Smooth muscle cell (in vitro differentiated cells): ENCODE data around the gene PALMD. TPM values are rescaled to one million over a fixed set of nuclear protein-coding genes. Genes with fewer than 3 reads are reported as not detected.

Experiments used
- DNase-seq: peaks from one replicate; lab custom pipeline; 2025; ENCODE audit not compliant: unreplicated experiment; lab: John Stamatoyannopoulos, UW
- H2AFZ ChIP-seq: fragments of 200-600 bp; sonication (generic); 2 replicates; pipeline ENCODE4 v1.6.0; 2016; ENCODE audit warnings: antibody characterized with exemption, low read depth, mild to moderate bottlenecking
- H3F3A ChIP-seq: fragments of 200-600 bp; sonication (generic); 2 replicates; pipeline ENCODE4 v1.6.0; 2017; ENCODE audit warnings: antibody characterized with exemption, low read depth
- H3K27ac ChIP-seq: fragments of 200-600 bp; sonication (generic); 2 replicates; pipeline ENCODE4 v1.5.1; 2016; ENCODE audit warnings: low read depth, mild to moderate bottlenecking
- H3K27me3 ChIP-seq: fragments of 200-600 bp; sonication (generic); 2 replicates; pipeline ENCODE4 v1.6.1; 2016; ENCODE audit warnings: low read depth, mild to moderate bottlenecking
- H3K36me3 ChIP-seq: fragments of 200-600 bp; sonication (generic); 2 replicates; pipeline ENCODE4 v1.5.1; 2016; ENCODE audit warnings: low read depth
- H3K4me1 ChIP-seq: fragments of 200-600 bp; sonication (generic); 2 replicates; pipeline ENCODE4 v1.5.1; 2016; ENCODE audit warnings: low read depth
- H3K4me2 ChIP-seq: fragments of 200-600 bp; sonication (generic); 2 replicates; pipeline ENCODE4 v1.6.0; 2016; ENCODE audit warnings: mild to moderate bottlenecking
- H3K4me3 ChIP-seq: fragments of 200-600 bp; sonication (generic); 2 replicates; pipeline ENCODE4 v1.5.1; 2016; ENCODE audit warnings: mild to moderate bottlenecking
- H3K79me2 ChIP-seq: fragments of 200-600 bp; sonication (generic); 2 replicates; pipeline ENCODE4 v1.6.0; 2016; ENCODE audit warnings: low read depth, mild to moderate bottlenecking
- H3K9ac ChIP-seq: fragments of 200-600 bp; sonication (generic); 2 replicates; pipeline ENCODE4 v1.6.0; 2016; ENCODE audit warnings: low read depth
- H3K9me3 ChIP-seq: fragments of 200-600 bp; sonication (generic); replicated peaks from 2 replicates; pipeline ENCODE4 v1.5.1; 2016; ENCODE audit warnings: low read depth
- H4K20me1 ChIP-seq: fragments of 200-600 bp; sonication (generic); 2 replicates; pipeline ENCODE4 v1.6.0; 2016; ENCODE audit warnings: low read depth
- WGBS: methylation state at CpG from one replicate; pipeline ENCODE4 v1.1.7; 2016; ENCODE audit warnings: low lambda C conversion rate; 5-methylcytosine and 5-hydroxymethylcytosine counted together
- polyA plus RNA-seq: library from polyadenylated mRNA; unstranded; fragments of >200 nt; fragmentation: Nextera tagmentation; extraction: Ambion mirVana; gene quantifications from 2 replicates; pipeline ENCODE4 v1.2.1, GENCODE V29; 2016
- total RNA-seq: library from RNA; depleted of rRNA; stranded (reverse); fragments of >200 nt; gene quantifications from 2 replicates; pipeline ENCODE4 v1.2.3, GENCODE V29; 2014
- TF ChIP-seq, protein P1 (sequence below): fragments of 200-600 bp; sonication (generic); IDR thresholded peaks from 2 replicates; pipeline ENCODE4 v1.5.1; 2017; ENCODE audit warnings: borderline replicate concordance, mild to moderate bottlenecking, antibody characterized with exemption; ENCODE audit not compliant: insufficient read depth, poor library complexity, severe bottlenecking

Gene PALMD
- total and polyA plus RNA-seq, 2 experiments from 2014 or later, result 1.1 to 1.2 TPM

DNA sequence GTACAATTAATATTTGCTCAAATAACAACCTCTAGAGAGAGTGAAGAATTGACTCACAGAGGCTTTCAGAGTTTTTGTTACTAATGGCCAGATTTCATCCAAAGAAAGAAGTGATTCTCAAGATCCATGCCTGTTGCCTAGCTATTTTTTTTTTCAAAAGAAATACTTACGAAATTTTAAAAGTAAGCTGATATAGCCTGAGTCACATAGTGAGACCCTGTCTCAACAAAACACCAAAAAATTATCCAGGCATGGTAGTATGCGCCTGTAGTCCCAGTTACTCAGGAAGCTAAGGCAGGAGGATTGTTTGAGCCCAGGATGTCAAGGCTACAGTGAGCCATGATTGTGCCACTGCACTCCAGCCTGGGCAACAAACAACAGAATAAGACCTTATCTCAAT, 14.6 kb downstream of the PALMD start:
- Histone ChIP-seq H3F3A (no peaks in the 10 kb centered on the region), H3K36me3 (no peaks in the 10 kb centered on the region), H3K4me2 (no peak overlapping the region), H3K79me2 (no peaks in the 10 kb centered on the region), H3K9me3 (no peaks in the 10 kb centered on the region), H3K27ac (no peak overlapping the region), H4K20me1 (no peaks in the 10 kb centered on the region), H3K9ac (no peak overlapping the region), H3K4me1 (peaks cover 9% of the 10 kb centered on the region), H3K27me3 (no peaks in the 10 kb centered on the region), H2AFZ (no peak overlapping the region), H3K4me3 (no peak overlapping the region)
- TF ChIP-seq, protein P1, sequence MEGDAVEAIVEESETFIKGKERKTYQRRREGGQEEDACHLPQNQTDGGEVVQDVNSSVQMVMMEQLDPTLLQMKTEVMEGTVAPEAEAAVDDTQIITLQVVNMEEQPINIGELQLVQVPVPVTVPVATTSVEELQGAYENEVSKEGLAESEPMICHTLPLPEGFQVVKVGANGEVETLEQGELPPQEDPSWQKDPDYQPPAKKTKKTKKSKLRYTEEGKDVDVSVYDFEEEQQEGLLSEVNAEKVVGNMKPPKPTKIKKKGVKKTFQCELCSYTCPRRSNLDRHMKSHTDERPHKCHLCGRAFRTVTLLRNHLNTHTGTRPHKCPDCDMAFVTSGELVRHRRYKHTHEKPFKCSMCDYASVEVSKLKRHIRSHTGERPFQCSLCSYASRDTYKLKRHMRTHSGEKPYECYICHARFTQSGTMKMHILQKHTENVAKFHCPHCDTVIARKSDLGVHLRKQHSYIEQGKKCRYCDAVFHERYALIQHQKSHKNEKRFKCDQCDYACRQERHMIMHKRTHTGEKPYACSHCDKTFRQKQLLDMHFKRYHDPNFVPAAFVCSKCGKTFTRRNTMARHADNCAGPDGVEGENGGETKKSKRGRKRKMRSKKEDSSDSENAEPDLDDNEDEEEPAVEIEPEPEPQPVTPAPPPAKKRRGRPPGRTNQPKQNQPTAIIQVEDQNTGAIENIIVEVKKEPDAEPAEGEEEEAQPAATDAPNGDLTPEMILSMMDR, result no peak
- 89% methylated on average over 2 of the region's 2 CpGs for WGBS
- DNase-seq, result no peak

DNA sequence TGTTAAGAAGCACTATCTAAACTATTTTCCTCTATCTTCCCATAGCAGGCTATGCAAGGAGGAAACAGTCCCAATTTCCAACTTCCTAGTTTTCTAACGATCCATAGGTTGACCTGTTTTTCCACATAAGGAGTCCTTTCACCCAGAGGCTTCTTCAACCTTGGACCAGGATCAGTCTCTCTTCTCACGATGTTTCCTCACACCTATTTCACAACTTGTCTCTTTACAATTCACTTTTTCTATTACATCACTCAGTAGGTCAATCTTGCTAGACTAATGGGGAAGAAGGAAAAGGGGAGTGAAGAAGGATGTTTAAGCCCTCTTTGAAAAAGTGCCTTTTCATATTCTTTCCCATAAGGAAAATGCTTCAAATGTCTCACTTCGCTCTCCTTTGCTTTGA, 15.9 kb downstream of the PALMD start:
- Histone ChIP-seq H3K36me3 (no peaks in the 10 kb centered on the region), H3K4me3 (no peak overlapping the region), H3K79me2 (no peaks in the 10 kb centered on the region), H3K4me1 (peaks cover 9% of the 10 kb centered on the region), H3K27ac (no peak overlapping the region), H3K4me2 (no peak overlapping the region), H4K20me1 (no peaks in the 10 kb centered on the region), H3K27me3 (no peaks in the 10 kb centered on the region), H2AFZ (no peak overlapping the region), H3K9me3 (no peaks in the 10 kb centered on the region), H3K9ac (no peak overlapping the region), H3F3A (no peaks in the 10 kb centered on the region)
- TF ChIP-seq, protein P1, result no peak
- 88% methylated on average over 3 of the region's 3 CpGs for WGBS
- DNase-seq, result no peak

DNA sequence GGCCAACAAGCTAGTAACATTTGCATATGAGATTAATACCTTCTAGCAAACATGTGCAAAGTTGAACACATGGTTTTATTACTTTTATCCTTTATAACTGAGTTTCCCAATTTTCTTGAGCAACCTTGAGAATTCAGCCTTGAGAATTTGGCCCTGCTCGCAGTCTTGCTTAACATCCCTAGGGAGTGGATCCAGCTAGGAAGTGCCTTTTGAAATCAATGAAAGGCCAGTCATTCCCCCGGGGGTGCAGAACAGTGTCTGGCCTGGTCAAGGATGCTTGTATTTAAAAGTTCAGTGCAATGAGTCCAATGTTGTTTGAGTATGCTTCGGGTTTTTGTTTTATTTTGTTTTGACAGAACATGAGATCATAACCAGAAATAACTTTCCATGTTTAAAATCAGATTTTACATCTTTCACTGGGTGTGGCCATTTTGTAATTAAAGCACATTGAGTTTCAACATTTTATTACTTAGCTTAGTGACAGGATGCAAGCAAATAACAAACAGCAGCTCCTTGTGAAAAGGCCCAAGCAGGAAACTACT, 16.7 kb downstream of the PALMD start:
- H3K4me2 ChIP-seq, result no peak overlapping the region
- H3K9ac ChIP-seq, result no peak overlapping the region

More for the DNA sequence above, 16.7 kb downstream of the PALMD start:
- Histone ChIP-seq H4K20me1 (no peaks in the 10 kb centered on the region), H3F3A (no peaks in the 10 kb centered on the region), H3K27me3 (no peaks in the 10 kb centered on the region), H3K4me1 (peaks cover 9% of the 10 kb centered on the region), H3K4me3 (no peak overlapping the region), H3K9me3 (no peaks in the 10 kb centered on the region), H3K36me3 (no peaks in the 10 kb centered on the region), H3K79me2 (no peaks in the 10 kb centered on the region), H2AFZ (no peak overlapping the region), H3K27ac (no peak overlapping the region)
- TF ChIP-seq, protein P1, result no peak
- no peak for DNase-seq
- WGBS, result 47% methylated on average over 3 of the region's 3 CpGs
